RWPE2 (cell line): ENCODE measurements around the gene CCDC149.

ENCODE experiments used
- ATAC-seq: fragments of 200-7000 bp; cut with Tn5 transposase; 3 replicates; pipeline ENCODE4 v1.9.1; 2021; ENCODE audit warnings: low read depth
- DNase-seq: peaks from one replicate; pipeline ENCODE4 v3.0.0-alpha.2; 2020; ENCODE audit warnings: low spot score
- H3K27ac ChIP-seq: fragments of 450-650 bp; 2 replicates; pipeline ENCODE4 v1.5.1; 2017; ENCODE audit warnings: mild to moderate bottlenecking; ENCODE audit not compliant: poor library complexity, severe bottlenecking
- H3K27me3 ChIP-seq: fragments of 250-450 bp; sonication (Bioruptor Pico); 2 replicates; pipeline ENCODE4 v1.5.1; 2021; ENCODE audit warnings: mild to moderate bottlenecking, moderate library complexity; ENCODE audit not compliant: insufficient read depth, poor library complexity, severe bottlenecking
- H3K36me3 ChIP-seq: fragments of 250-450 bp; sonication (Bioruptor Pico); 2 replicates; pipeline ENCODE4 v1.5.1; 2020; ENCODE audit warnings: low read depth, mild to moderate bottlenecking, moderate library complexity
- H3K4me1 ChIP-seq: fragments of 250-450 bp; sonication (Bioruptor Pico); 2 replicates; pipeline ENCODE4 v1.5.1; 2021; ENCODE audit warnings: mild to moderate bottlenecking, moderate library complexity; ENCODE audit not compliant: insufficient read depth, poor library complexity, severe bottlenecking
- H3K4me3 ChIP-seq: fragments of 250-450 bp; sonication (Bioruptor Pico); 2 replicates; pipeline ENCODE4 v1.5.1; 2021; ENCODE audit warnings: mild to moderate bottlenecking, moderate library complexity; ENCODE audit not compliant: severe bottlenecking
- H3K9me3 ChIP-seq: fragments of 250-450 bp; sonication (Bioruptor Pico); 2 replicates; pipeline ENCODE4 v1.5.1; 2021; ENCODE audit warnings: mild to moderate bottlenecking, moderate library complexity; ENCODE audit not compliant: severe bottlenecking
- TF ChIP-seq, protein P1 (sequence below): fragments of 450-650 bp; IDR thresholded peaks from one replicate; pipeline ENCODE4 v1.5.1; 2017; ENCODE audit warnings: mild to moderate bottlenecking, moderate library complexity; ENCODE audit not compliant: poor library complexity, severe bottlenecking

The CCDC149 gene

DNA sequence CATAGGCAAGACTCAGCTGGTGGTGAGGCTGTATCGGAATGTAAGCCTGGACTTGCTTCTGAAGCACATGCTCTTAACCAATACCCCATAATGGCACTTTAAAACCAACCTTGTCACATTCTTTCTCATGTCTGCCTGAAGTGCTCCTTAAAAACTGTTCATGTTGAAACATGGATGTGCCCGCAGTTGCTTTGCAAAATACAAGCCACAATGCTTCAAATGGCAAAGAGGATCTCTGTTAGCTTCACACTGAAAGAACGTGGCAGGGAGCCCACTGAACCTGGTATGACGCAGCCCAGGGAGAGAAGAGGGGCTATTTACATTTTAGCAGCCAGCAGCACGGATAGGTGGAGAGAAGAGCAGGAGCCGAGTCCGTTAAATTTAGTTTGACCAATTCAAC, 88.1 kb downstream of the CCDC149 start:
- H3K27ac ChIP-seq: no peak overlapping the region
- TF ChIP-seq, protein P1, sequence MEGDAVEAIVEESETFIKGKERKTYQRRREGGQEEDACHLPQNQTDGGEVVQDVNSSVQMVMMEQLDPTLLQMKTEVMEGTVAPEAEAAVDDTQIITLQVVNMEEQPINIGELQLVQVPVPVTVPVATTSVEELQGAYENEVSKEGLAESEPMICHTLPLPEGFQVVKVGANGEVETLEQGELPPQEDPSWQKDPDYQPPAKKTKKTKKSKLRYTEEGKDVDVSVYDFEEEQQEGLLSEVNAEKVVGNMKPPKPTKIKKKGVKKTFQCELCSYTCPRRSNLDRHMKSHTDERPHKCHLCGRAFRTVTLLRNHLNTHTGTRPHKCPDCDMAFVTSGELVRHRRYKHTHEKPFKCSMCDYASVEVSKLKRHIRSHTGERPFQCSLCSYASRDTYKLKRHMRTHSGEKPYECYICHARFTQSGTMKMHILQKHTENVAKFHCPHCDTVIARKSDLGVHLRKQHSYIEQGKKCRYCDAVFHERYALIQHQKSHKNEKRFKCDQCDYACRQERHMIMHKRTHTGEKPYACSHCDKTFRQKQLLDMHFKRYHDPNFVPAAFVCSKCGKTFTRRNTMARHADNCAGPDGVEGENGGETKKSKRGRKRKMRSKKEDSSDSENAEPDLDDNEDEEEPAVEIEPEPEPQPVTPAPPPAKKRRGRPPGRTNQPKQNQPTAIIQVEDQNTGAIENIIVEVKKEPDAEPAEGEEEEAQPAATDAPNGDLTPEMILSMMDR: no peak
- no peaks in the 10 kb centered on the region for H3K9me3 ChIP-seq
- H3K36me3 ChIP-seq: no peaks in the 10 kb centered on the region
- H3K27me3 ChIP-seq: no peaks in the 10 kb centered on the region
- no peak for DNase-seq
- no peak for ATAC-seq
- no peaks in the 10 kb centered on the region for H3K4me1 ChIP-seq
- H3K4me3 ChIP-seq: no peak overlapping the region

DNA sequence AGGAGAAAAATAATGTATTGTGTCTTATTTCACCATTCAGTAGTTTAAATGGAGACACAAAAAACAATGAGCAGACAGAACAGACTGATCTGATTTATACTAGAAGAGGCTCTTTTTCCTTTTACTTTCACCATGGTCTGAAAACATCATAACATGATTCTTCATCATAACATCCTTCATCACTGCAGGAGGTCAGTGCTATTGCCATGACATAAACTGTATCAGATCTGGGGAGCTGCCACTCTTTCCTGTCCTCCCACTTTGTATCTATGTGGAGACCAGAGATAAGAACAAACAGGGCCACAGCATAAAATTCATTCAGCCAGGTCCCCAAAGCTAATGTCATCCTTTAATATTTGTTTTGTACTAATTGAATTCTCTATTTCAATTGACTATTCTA, 92.3 kb downstream of the CCDC149 start:
- no peak overlapping the region for H3K27ac ChIP-seq
- H3K4me3 ChIP-seq: no peak overlapping the region
- TF ChIP-seq, protein P1: no peak
- ATAC-seq (no peak), DNase-seq (no peak)
- H3K27me3 ChIP-seq: no peaks in the 10 kb centered on the region
- H3K9me3 ChIP-seq: no peaks in the 10 kb centered on the region
- H3K36me3 ChIP-seq: no peaks in the 10 kb centered on the region
- no peaks in the 10 kb centered on the region for H3K4me1 ChIP-seq

DNA sequence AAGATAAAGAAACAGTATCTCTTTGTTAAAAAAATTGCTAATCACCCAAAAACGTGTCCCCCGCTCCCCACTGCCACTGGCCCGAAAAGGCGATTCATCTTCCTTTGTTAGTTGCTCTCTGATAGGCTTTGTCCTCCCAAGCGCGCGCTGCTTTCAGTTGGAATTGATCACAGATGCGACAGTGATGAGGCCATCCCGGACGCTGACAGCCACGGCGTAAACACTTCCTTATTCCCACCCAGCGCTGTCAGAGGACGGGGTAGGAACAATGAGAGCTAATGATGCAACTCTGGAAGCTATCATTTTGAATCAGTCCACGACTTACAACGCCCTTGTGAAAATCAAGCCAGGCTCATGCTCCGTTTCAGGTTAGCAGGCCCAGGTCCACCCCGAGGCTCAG, 96.0 kb downstream of the CCDC149 start:
- Histone ChIP-seq H3K36me3 (no peaks in the 10 kb centered on the region), H3K4me1 (no peaks in the 10 kb centered on the region), H3K4me3 (no peak overlapping the region), H3K9me3 (no peaks in the 10 kb centered on the region), H3K27ac (no peak overlapping the region), H3K27me3 (no peaks in the 10 kb centered on the region)
- TF ChIP-seq, protein P1: no peak
- ATAC-seq: no peak
- DNase-seq: no peak

DNA sequence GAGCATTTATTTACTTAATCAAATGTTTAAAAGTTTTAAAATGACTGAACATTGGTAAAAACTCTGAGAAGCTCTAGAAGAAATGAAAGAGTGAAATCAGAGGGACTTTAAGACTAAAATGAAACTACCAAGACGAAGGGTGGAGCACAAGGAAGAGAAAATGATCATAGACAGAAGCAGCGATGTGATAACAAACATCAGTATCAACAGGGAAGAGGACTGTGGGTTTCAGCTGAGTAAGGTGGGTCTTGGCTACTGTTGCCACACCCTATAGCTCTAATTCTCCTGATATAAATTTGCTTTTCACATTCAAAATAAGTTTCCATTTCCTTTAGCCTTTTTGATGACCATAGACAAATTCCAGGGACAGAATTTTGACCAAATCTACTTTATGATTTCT, 99.1 kb downstream of the CCDC149 start:
- ATAC-seq (no peak), DNase-seq (no peak)
- H3K36me3 ChIP-seq: no peaks in the 10 kb centered on the region
- no peaks in the 10 kb centered on the region for H3K4me1 ChIP-seq
- no peaks in the 10 kb centered on the region for H3K27me3 ChIP-seq
- TF ChIP-seq, protein P1: no peak
- no peak overlapping the region for H3K27ac ChIP-seq
- no peaks in the 10 kb centered on the region for H3K9me3 ChIP-seq
- H3K4me3 ChIP-seq: no peak overlapping the region

DNA sequence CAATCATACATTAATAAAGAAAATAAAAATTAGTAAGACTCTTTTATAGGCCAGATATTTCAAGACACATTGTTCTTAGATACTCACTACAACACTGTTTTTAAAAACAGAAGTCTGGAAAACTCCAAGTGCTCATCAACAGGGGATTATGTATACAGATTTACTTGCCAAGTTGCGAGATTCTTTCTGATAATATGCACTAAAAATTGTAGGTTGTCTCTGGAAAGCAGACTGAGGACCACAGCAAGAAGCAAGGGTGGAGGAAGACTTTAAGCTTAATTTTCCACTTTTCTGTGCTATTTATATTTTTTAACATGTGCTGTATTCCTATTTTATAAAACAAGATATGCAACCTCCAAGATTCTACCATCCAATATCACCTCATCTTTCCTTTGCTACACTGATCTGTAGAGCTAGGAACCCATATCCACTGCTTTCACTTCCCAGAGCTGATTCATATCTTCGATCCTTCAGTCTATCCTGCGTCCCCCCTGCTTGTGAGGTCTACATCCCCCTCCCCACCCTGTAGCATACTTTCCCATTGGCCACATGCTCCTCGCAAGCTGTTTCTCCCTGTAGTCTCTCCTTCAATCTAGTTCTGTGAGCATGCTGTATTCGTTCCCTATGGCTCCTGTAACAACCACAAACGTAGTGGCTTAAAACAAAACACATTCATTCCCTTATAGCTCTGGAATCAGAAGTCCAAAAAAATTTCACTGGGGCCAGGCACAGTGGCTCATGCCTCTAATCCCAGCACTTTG, 101.8 kb downstream of the CCDC149 start:
- Histone ChIP-seq H3K4me3 (no peak overlapping the region), H3K27ac (no peak overlapping the region), H3K4me1 (no peaks in the 10 kb centered on the region), H3K9me3 (no peaks in the 10 kb centered on the region), H3K27me3 (no peaks in the 10 kb centered on the region), H3K36me3 (no peaks in the 10 kb centered on the region)
- ATAC-seq (no peak), DNase-seq (no peak)
- TF ChIP-seq, protein P1: no peak
